Raji (cell line): ENCODE results near the gene AFAP1L1.
A peak's percentile ranks its signal among the peaks of the same experiment; 100 is the strongest.

Experiments used
- POLR2A ChIP-seq: IDR thresholded peaks from 2 replicates; pipeline ENCODE4 v1.6.1; 2011; ENCODE audit warnings: low read depth, low read length, control low read depth; ENCODE audit not compliant: insufficient read depth

Gene AFAP1L1

DNA sequence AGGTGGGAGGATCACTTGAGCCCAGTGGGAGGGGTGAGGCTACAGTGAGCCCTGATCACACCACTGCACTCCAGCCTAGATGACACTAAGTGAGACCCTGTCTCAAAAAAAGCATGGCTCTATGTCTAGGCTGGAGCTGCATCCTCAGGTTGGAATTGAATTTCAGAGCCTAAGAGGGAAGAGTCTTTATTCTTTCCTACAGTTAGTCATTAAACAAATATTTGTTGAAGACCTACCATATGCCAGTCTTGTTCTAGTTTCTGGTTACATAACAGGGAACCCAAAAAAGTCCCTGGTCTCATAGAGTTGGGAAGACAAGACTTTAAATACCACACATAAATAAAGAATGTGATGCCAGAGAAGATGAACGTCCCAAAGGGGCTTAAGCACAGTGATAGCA lies 66.7 kb downstream of the AFAP1L1 start:
- TF ChIP-seq POLR2A = no peak

GRCh38 chr5:149340920-149341319 lies 69.3 kb downstream of the AFAP1L1 start:
- no peak for TF ChIP-seq POLR2A

DNA sequence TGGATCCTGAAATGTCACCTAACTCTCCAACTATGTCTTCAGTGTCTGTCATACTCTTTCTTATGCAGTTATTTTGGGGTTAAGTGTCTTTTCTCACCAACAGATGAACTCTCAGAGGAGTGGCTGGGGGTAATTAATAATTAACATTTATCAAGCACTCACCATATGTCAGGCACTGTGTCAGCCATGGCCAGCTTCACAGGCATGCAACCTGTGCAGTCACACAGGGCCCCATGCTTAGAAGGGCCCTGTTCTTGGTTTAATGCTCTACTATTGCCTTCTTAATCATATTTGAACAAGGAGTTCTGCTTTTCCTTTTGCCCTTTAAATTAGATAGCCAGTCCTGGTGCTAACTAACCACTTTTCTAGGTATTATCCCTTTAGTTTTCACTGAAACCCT lies 70.2 kb downstream of the AFAP1L1 start:
- no peak for TF ChIP-seq POLR2A

DNA sequence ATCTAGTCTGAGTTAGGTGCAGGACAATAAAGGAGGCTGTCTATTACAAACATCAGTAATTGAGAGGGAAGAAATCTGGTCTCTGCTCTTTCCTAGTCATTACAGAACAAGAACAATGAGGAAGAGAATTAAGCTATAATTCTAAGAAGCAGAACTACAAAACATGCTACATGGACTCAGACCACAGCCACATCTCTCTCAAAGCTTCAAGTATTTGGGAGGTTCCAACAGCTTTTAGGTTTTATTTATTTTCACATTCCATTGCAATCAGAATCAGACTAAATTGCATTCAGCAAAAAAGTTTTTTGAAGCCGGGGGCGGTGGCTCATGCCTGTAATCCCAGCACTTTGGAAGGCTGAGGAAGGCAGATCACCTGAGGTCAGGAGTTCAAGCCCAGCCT lies 72.5 kb downstream of the AFAP1L1 start:
- TF ChIP-seq POLR2A = no peak

GRCh38 chr5:149345147-149345891 lies 73.7 kb downstream of the AFAP1L1 start, which contains the start of gene GRPEL2:
Gene GRPEL2, plus strand, starts transcription at chr5:149345499. Its CDS starts 41 bp downstream, at chr5:149345540.
- TF ChIP-seq POLR2A = peak; percentile 85

- TF ChIP-seq POLR2A = no peak
Measured at GRCh38 chr5:149345892-149346222, 74.2 kb downstream of the AFAP1L1 start.

DNA sequence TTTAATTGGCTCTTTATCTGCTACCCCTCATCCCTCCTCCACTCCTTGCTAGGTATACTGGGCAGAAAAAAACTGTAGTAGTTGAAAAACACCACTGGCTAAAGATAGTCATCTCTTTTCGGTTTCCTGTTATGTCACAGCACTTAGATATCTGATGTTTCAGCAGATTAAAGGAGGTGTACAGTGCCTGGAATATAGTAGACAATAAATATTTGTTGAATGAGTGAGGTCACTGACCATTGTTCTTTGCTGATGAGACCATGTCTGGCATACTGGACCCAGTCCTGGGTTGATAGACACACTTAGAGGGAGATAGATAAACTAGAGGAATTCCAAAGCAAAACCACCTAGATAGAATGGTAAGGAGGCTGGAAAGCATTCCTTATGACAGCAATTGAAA lies 76.9 kb downstream of the AFAP1L1 start:
- no peak for TF ChIP-seq POLR2A

- no peak for TF ChIP-seq POLR2A
Measured at GRCh38 chr5:149349382-149349781, 77.7 kb downstream of the AFAP1L1 start.

GRCh38 chr5:149352169-149352568 lies 80.5 kb downstream of the AFAP1L1 start:
- TF ChIP-seq POLR2A = no peak

DNA sequence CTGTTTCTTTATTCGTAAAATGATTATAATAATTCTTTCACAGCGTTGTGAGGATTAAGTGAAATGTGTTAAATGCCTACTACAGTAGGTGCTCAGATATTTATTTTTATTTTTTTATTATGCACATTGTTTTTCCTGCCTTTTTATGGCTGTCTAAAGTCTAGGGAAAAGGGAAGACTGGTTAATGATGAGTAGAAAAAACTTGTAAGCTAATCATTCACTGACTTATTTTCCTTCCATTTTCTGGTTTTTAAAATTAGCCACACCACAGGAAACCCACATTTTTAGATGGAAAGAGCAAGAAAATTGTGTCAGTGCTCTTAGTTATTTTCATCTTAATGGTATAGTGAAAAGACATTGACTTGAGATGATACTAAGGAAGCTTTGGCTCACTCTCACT lies 82.3 kb downstream of the AFAP1L1 start:
- TF ChIP-seq POLR2A = no peak

GRCh38 chr5:149355688-149356087 lies 84.0 kb downstream of the AFAP1L1 start:
- no peak for TF ChIP-seq POLR2A

- no peak for TF ChIP-seq POLR2A
Measured at GRCh38 chr5:149356391-149356790, 84.7 kb downstream of the AFAP1L1 start.

GRCh38 chr5:149357370-149358293 lies 86.0 kb downstream of the AFAP1L1 start, which contains the start of gene PCYOX1L:
Gene PCYOX1L, plus strand, starts transcription at chr5:149358046. Its CDS starts 23 bp downstream, at chr5:149358069.
- TF ChIP-seq POLR2A = peak; percentile 82

GRCh38 chr5:149358294-149358651 lies 86.6 kb downstream of the AFAP1L1 start:
- TF ChIP-seq POLR2A = no peak; the same call in 1 of the 2 replicates

- TF ChIP-seq POLR2A = no peak
Measured at GRCh38 chr5:149358868-149359495, 87.3 kb downstream of the AFAP1L1 start.
